ENCODE data around the gene CCM2.
"Not testable (repeated sequence)": the region's sequence is repeated elsewhere in the genome, so short reads cannot be mapped to it uniquely, and the experiment has no call there.

Gene CCM2

DNA sequence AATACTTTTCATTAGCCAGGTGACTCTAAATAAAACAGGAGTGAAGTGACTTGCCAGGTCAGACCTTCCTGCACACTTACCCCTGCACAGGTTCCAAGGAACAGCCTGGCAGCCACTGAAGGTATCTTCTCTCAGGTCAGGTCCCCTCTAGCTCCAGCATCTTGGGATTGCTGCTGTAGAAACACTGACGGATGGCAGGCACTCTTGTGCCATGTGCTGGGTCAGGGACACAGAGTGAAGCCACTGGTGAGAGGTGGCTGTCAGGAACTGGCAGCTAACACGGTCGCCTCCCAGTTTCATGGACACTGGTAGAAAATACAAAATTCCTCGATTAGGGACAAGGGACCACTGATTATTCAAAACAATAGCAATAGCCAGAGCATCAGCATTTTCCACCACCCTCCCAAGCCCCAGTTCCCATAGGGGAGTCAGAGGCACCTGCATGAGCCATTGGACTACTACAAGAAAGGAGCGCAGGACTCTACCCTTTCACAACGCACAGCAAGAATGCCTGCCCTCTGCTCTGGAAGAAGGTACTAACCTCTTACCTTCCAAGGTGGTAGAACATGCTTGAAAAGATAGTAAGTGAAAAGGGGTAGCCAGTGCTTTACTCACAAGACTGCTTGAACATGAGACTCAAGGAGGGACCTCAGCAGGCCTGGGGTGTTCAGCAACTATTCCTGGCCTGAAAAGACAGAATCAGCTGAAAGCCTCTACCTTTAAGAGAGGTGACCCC, 16.1 kb upstream of the CCM2 start:
- DNase-seq = no peak

DNA sequence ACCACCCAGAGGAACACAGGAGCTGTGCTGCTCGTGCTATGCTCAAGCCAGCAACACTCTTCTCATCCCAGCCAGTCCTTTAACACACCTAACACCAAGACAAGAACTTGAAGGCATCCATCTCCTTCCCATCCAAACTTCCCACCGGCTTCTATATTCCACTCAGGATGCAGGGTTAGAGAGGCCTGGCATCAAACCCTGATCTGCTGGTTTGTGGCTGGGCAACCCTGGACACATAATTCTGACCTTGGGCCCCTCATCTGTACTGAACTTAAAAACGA, 15.6 kb upstream of the CCM2 start:
- no peak for DNase-seq

DNA sequence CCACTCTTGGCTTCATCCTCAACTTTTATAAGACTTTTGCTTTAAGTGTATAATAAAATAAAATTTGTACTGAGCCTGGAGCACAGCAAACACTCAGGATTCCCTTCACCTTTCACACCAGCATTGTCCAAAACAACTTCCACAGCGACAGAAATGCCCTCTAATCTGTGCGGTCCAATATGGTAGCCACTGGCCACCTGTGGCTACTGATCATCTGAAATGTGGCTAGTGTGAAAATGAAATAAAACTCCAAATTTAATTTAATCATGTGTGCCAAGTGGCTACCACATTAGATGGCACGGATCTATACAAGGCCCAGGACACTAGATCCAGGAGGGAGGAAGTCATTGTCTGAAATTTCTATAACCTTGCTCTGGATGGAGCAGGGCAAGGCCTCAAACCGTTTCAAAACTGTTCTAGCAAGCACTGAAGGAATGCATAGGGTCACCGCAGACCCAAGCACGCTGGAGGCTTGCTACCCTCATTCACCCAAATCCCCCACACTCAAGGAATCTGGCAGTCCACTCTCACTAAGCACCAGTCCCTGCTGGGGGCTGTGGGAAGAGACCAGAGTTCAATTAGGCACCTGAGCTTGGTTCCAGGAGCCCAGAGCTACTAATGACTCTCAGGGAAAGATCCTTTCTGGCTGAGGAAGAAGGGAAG, 14.8 kb upstream of the CCM2 start:
- DNase-seq = no peak

DNA sequence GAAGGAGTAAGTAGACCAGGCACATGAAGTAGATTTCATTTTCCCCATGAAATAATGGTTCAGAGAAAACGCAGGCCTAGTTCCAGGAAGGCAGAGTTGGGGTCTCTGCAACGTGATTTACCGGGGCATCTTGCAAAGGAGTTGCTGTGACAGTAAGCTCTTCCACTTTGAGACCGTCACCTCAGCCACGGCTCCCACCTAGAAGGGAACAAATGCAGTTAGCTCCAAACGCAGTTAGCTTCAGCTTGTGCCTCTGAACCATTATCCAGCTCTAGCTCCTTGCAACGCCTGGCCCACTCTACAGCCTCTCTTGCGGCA, 14.1 kb upstream of the CCM2 start:
- DNase-seq = no peak

DNA sequence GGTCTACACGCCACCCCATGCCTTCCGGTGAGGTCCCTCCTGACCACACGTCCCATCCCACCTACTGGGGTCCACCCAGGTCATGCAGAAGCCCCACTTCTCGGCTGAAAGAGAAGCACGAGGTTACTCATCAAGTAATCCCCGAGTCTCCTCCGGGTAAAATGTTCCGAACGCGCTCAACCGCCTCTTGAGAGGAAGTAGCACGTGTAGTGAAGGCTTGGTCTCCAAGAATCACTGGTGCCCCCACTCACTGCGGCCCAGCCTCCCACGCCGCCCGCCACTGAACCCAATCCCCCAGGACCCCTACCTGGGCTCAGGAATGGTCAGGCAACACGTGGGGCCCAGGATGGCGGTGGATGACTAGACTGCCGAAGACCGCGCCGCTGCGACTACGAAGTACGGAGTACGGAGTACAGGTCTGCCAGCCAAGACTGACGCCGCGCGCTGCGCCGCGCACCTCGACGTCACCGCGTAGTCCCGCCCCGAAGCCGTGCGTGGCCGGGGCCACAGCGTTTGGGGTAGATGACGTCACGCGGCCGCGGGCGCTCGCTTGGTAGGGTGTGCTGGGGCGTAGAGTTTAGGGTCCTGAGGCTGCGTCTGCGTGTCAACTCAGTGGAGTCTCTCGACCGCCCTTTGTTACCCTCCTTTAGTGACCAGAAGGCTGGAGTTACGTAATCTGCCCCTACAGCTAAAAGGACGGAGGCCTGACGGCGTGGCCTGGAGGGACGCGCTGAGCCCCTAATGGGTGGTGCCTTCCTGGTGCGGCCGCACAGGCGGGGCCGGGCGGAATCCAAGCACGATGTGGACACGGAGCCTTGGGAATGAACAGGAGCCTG, 13.6 kb upstream of the CCM2 start:
- peak; percentile 95 to 97 for DNase-seq

DNA sequence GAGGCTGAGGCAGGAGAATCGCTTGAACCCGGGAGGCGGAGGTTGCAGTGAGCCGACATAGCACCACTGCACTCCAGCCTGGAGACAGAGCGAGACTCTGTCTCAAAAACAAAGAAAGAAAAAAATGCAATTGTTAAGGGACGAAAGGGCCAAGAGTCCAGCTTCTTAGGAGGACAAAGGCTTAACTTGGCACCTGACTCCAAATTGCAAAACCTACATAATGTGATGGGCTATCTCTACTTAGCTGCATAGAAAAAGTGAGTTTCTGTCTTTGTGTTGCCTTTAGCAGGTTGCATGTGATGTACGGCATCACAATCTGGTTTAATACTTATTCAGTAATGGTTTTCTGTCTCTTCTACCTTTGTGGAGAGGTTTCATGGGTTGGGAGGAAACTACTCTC, 12.5 kb upstream of the CCM2 start:
- no peak for DNase-seq

DNA sequence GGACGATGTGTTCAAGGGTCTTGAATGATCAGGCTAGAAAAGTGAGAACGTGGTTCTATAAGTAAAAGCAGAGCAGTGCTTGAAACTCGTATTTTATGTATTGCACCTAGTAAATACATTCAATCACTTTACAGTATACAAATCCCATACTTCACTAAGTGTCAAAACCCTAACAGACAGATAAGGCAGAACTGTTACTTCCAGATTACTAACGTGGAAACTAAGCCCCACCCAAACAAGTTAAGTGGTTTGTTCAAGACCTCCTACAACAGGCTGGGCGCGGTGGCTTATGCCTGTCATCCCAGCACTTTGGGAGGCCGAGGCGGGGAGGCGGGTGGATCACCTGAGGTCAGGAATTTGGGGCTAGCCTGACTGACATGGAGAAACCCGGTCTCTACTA, 12.0 kb upstream of the CCM2 start:
- no peak for DNase-seq

DNA sequence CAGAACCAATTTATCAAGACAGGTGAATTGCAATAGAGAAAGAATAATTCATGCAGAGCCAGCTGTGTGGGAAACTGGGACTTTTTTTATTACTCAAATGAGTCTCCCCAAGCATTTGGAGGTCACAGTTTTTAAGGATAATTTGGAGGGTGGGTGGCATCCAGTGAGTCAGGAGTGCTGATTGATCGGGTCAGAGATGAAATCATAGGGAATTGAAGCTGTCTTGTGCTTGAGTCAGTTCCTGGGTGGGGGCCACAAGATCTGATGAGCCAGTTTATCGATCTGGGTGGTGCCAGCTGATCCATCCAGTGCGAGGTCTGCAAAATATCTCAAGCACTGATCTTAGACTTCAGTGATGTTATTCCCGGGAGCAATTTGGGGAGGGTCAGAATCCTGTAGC, 11.3 kb upstream of the CCM2 start:
- no peak for DNase-seq

DNA sequence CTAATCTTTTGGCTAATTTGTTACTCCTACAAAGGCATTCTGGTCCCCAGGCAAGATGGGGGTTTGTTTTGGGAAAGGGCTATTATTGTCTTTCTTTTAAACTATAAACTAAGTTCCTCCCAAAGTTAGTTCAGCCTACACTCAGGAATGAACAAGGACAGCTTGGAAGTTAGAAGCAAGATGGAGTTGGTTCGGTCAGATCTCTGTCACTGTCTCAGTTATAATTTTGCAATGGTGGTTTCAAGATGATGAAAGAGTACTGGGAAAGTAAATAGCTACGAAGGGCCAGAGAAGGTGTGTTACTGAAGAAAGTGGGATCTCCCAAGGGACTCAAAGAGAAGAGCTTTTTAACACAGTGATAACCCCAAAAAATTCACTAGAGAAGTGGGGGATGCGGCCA, 10.9 kb upstream of the CCM2 start:
- no peak for DNase-seq

DNA sequence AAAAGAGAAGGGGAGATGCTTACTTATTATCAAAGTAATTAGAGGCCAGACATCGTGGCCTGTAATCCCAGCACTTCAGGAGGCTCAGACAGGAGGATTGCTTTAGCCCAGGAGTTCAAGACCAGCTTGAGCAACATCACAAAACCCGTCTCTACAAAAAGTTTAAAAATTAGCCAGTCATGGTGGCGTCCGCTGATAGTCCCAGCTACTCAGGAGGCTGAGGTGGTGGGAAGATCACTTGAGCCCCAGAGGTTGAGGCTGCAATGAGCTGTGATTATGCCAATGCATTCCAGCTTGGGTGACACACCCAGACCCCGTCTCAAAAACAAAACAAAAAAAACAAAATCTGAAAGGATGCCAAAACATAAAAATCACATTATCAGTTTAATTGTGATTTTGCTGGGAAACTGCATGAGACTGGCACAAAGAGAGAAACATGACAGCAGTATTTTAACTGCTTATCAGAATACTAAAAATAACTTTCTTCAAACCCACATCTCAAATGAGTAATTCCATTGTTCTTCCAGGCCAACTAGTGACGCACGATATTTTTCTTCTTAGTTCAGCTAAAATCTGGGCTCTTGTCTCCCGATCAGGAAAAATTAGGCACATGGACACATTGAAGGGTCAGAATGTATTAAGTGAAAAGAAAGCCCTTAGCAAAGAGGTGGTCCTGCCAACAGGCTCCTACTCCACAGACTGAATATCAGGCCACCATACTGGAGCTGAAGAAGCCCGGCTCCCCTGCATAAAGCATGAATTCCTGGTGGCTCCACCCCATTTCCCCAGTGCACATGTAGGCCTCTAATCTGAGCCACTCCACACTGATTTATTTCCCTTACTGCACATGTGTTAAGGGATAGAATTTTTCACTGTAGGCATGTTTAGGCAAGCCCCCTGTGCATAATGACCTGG, 9.6 kb upstream of the CCM2 start:
- no peak for DNase-seq

DNA sequence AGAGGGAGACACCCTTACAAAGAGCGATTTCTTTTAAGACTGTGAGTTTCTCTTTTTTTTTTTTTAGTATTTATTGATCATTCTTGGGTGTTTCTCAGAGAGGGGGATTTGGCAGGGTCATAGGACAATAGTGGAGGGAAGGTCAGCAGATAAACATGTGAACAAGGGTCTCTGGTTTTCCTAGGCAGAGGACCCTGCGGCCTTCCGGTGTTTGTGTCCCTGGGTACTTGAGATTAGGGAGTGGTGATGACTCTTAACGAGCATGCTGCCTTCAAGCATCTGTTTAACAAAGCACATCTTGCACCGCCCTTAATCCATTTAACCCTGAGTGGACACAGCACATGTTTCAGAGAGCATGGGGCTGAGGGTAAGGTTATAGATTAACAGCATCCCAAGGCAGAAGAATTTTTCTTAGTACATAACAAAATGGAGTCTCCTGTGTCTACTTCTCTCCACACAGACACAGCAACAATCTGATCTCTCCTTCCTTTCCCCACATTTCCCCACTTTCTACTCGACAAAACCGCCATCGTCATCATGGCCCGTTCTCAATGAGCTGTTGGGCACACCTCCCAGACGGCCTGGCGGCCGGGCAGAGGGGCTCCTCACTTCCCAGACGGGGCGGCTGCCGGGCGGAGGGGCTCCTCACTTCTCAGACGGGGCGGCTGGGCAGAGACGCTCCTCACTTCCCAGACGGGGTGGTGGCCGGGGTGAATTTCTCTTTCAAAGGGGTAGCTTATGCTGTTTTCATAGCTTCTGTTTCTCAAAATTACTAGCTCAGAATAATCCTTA, 7.8 kb upstream of the CCM2 start:
- not testable (repeated sequence) for DNase-seq

DNA sequence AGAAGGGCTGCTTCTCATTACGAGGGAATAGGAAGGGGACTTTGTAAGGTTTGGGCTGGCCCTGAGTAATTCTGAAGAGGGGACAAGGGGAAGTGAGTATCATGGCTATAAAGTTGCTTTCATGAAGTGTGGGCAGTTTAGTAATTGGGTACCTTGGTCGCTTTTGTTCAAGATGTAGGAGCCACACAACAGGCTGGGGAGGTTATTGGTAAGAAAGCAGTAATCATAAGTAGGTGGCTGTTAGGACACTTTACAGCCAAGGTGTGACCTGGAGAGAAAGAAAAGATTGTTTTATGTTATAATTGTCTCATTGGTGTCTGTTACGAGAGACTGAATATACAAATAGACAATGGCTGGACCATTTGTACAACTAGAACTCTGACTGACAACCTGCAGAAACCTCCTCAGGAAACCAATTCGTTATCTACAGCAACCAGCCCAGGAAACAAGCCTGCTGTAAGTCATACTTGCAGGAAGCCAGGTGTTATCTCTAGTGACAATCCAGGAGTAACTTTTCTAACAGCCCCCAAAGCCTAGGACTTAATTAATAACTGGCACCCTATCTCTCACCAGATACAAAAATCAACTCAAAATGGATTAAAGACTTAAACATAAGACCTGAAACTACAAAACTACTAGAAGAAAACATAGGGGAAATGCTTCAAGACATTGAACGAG, 5.0 kb upstream of the CCM2 start:
- no peak for DNase-seq

DNA sequence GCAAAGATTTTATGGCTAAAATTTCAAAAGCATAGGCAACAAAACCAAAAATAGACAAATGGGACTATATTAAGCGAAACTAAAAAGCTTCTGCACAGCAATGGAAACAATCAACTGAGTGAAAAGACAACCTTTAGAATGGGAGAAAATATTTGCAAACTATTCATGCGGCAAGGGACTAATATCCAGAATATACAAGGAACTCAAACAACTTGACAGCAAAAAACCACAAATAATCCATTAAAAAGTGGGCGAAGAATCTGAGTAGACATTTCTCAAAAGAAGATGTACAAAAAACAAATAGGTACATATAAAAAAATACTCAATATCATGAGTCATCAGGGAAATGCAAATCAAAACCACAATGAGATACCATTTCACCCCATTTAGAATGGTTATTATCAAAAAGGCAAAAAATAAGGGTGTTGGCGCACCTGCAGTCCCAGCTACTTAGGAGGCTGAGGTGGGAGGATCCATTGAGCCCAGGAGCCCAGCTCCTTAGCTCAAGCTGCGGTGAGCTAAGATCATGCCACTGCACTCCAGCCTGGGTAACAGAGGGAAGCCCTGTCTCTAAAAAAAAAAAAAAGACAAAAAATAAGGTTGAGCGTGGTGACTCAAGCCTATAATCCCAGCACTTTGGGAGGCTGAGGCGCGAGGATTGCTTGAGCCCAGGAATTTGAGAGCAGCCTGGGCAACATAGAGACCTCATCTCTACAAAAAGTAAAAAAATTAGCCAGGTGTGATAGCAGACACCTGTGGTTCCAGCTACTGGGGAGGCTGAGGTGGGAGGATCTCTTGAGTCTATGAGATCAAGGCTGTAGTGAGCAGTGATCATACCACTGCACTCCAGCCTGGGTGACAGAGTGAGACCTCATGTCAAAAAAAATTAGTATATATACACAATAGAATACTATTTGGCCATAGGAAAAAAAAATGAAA, 4.2 kb upstream of the CCM2 start:
- peak in 1 of 2 donors; percentile 26 for DNase-seq

DNA sequence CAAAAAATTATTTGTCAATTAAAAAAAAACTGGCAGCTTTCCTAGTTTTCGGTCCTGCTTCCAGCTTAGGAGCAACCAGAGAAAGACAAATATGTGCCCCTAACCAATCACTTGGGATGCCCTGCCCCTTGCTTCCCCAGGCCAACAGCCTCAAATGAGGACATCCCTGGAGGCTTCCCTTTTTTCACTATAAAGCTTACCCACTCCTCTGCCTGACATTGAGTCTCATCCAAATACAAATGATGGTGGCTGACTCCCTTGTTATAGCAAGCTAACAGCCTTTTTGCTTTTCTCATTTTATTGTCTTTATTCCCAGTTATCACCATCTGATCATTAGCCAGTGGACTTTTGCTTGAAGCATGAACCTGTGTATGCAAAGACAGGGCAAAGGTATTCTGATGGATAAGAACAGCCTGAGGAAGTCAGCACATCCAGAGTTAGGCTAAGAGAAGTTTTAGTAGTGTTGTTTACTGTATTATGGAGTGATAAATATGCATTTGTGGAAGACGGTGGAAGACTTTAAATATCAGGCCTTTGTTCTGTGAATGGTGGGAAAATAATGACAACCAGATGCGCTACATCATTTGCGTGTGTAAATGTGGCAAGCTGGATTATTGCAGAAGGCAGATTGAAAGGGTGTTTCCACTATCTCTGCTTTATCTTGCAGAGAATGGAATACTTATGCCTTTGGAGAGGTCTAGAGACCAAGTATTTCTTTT, 1.7 kb upstream of the CCM2 start:
- no peak for DNase-seq

DNA sequence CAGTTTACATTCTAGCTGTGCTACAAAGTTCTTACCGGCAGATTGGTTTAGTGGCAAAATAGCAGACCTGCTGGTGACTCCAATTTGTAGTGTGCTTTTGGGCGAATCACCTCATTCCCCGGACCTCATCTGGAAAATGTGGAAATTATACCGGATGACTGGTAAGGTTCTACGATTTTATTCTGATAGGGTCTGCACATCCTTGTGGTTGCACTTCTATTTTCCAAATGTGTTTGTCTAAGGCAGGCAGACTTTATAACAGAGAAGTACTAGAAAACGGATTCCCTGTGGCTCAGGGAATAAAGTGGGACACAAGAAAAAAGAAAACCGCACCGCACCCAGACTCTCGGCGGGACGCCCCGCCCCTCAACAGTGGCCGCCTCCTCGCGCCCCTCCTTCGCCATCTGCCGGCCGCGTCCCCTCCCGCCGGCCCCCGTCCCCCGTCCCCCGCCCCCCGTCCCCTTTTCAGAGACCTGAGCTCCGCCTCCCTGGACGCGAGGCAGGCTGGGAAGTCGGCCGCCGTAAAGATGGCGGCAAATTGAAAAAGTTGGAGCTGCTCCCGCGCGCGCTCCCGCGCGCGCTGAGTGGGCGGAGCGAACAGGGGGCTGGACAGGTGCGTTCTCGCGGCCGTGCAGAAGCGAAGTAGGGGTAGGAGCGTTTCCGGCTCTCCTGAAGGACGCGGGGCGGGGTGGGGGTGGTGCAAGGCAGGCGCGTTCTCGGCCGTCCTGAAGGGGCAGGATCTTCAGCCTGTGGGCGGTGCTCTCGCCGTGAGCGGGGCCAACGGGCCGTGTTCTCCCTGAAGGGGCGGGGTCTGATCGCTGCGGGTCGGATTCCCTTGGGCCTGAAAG, 532 bp upstream of the CCM2 start:
- peak; percentile 99 for DNase-seq

DNA sequence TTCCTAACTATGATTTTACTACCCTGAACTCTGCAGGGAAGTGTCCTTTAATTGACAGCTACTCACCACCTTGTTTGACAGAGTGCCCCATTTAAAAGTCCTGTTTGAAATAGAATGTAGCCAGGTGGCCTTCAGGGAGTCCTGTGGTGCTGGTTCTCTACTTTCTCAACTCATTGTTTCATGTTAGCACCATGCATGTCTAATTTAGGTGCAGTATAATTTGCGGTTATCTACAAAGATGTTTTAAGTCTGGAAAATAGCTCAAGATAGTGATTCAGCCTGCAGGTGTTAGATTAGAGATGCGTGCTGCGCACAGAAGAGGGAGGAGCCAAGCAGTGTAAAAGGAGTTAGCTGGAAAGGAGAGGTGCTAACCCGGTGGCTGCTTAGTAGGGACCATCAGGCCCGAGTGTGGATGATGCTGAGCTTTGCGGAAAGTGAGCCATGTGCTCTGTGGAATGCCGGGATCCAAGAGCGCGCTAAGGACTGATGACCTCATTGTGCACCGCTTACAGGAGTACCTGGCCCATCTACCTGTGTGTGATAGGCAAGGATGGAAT, 1.2 kb downstream of the CCM2 start:
- DNase-seq = peak; percentile 69 to 72

DNA sequence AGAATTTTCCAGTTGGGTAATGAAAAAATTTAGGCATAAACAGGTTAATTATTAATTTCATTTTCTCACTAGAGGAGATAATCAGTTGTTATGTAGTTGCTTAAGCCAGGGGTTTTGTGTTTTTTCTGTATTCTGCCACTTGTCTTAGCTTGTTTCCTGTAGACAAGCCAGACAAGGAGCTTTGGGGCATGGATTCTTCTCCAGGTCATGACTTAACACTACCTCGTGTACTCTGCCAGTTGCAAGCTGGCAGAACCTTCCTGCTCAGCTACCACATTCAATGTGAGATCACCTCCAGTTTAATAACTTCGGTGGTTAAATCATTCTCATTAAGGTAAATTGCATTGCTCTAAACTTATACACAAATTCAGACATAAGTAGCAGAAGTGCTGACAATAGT, 1.8 kb downstream of the CCM2 start:
- no peak for DNase-seq

DNA sequence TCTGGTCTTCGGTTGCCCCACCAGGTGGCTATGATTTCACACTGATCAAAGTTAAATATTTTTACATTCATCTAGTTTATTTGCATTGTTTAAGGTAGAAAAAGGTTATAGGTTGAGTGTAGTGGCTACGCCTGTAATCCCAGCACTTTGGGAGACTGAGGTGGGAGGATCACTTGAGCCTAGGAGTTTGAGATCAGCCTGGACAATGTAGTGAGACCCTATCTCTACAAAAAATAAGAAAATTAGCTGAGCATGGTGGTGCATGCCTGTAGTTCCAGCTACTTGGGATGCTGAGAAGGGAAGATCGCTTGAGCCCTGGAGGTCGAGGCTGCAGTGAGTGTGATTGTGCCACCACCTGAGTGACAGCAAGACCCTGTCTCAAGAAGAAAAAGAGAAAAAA, 3.8 kb downstream of the CCM2 start:
- no peak for DNase-seq

DNA sequence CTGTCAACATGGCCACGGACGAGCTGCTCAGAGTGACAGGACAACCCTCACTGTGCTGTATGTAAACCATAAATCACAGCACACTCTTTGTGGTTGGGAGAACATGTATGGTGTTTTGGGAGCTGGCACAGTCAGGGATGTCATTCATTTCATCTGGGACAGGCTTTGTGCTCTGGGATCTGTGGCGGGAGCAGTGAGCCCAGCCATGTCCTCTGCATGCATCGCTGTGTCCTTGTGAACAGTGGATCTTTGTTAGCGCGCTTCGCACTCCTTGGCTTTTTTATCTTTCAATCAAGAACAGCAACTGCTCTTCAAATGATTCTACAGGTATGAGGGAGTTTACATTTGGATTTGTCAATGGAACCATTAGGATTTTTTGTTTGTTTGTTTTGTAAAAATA, 7.1 kb downstream of the CCM2 start:
- DNase-seq = no peak
